T-helper 1 cell treated with Interleukin-12 subunit alpha and Interleukin-12 subunit beta and Interleukin-4 antibody, amounts not matched to agents 30 μg/mL and 1 μg/mL, for 36 hours (primary cell): ENCODE measurements around the gene CBR4.
"Not testable (repeated sequence)": the region's sequence is repeated elsewhere in the genome, so short reads cannot be mapped to it uniquely, and the experiment has no call there.

Experiments used
- H3K27ac Mint-ChIP-seq: one replicate; pipeline ENCODE4 v1.8.0; 2021; ENCODE audit warnings: mild to moderate bottlenecking, mixed read lengths
- H3K27me3 Mint-ChIP-seq: one replicate; pipeline ENCODE4 v1.8.0; 2021; ENCODE audit warnings: low read depth, mixed read lengths
- H3K36me3 Mint-ChIP-seq: one replicate; pipeline ENCODE4 v1.8.0; 2021; ENCODE audit warnings: low read depth, mixed read lengths
- H3K4me1 Mint-ChIP-seq: one replicate; pipeline ENCODE4 v1.8.0; 2021; ENCODE audit warnings: low read depth, mixed read lengths
- H3K4me3 Mint-ChIP-seq: one replicate; pipeline ENCODE4 v1.8.0; 2021; ENCODE audit warnings: mild to moderate bottlenecking, moderate library complexity, mixed read lengths
- H3K9me3 Mint-ChIP-seq: one replicate; pipeline ENCODE4 v1.8.0; 2021; ENCODE audit warnings: mixed read lengths

Gene CBR4

GRCh38 chr4:169042608-169043007 is 32.6 kb upstream of the CBR4 start:
- Mint-ChIP-seq H3K27me3 (no peaks in the 10 kb centered on the region), H3K9me3 (no peaks in the 10 kb centered on the region), H3K4me1 (no peaks in the 10 kb centered on the region), H3K27ac (no peak overlapping the region), H3K4me3 (no peak overlapping the region), H3K36me3 (no peaks in the 10 kb centered on the region)

- no peaks in the 10 kb centered on the region for H3K9me3 Mint-ChIP-seq
- no peaks in the 10 kb centered on the region for H3K27me3 Mint-ChIP-seq
- no peak overlapping the region for H3K4me3 Mint-ChIP-seq
- H3K36me3 Mint-ChIP-seq = no peaks in the 10 kb centered on the region
- no peak overlapping the region for H3K27ac Mint-ChIP-seq
- H3K4me1 Mint-ChIP-seq = no peaks in the 10 kb centered on the region
Measured at GRCh38 chr4:169040559-169041261, 30.7 kb upstream of the CBR4 start.

GRCh38 chr4:169039251-169039954 is 29.3 kb upstream of the CBR4 start:
- H3K9me3 Mint-ChIP-seq = no peaks in the 10 kb centered on the region
- no peaks in the 10 kb centered on the region for H3K4me1 Mint-ChIP-seq

GRCh38 chr4:169037506-169037905 is 27.5 kb upstream of the CBR4 start:
- Mint-ChIP-seq H3K27ac (no peak overlapping the region), H3K36me3 (no peaks in the 10 kb centered on the region), H3K27me3 (peaks cover under 1% of the 10 kb centered on the region), H3K4me1 (no peaks in the 10 kb centered on the region), H3K4me3 (no peak overlapping the region), H3K9me3 (no peaks in the 10 kb centered on the region)

More at GRCh38 chr4:169039251-169039954, 29.3 kb upstream of the CBR4 start:
- Mint-ChIP-seq H3K27me3 (no peaks in the 10 kb centered on the region), H3K36me3 (no peaks in the 10 kb centered on the region), H3K4me3 (no peak overlapping the region), H3K27ac (no peak overlapping the region)

GRCh38 chr4:169035871-169036620 is 26.0 kb upstream of the CBR4 start:
- H3K4me3 Mint-ChIP-seq, H3K4me1 Mint-ChIP-seq, H3K27ac Mint-ChIP-seq: not testable (repeated sequence)

GRCh38 chr4:169033660-169034059 is 23.6 kb upstream of the CBR4 start:
- Mint-ChIP-seq H3K4me1 (no peaks in the 10 kb centered on the region), H3K36me3 (no peaks in the 10 kb centered on the region), H3K9me3 (no peaks in the 10 kb centered on the region), H3K27ac (no peak overlapping the region), H3K27me3 (peaks cover 4% of the 10 kb centered on the region), H3K4me3 (no peak overlapping the region)

More at GRCh38 chr4:169035871-169036620, 26.0 kb upstream of the CBR4 start:
- H3K9me3 Mint-ChIP-seq, H3K27me3 Mint-ChIP-seq, H3K36me3 Mint-ChIP-seq: not testable (repeated sequence)

- Mint-ChIP-seq H3K4me1 (no peaks in the 10 kb centered on the region), H3K27me3 (peaks cover 4% of the 10 kb centered on the region), H3K36me3 (no peaks in the 10 kb centered on the region), H3K4me3 (no peak overlapping the region), H3K9me3 (no peaks in the 10 kb centered on the region), H3K27ac (no peak overlapping the region)
Measured at GRCh38 chr4:169032883-169033645, 23.0 kb upstream of the CBR4 start.

GRCh38 chr4:169032194-169032593 is 22.1 kb upstream of the CBR4 start:
- H3K27me3 Mint-ChIP-seq = peaks cover 4% of the 10 kb centered on the region
- H3K27ac Mint-ChIP-seq = no peak overlapping the region
- H3K36me3 Mint-ChIP-seq = no peaks in the 10 kb centered on the region
- no peak overlapping the region for H3K4me3 Mint-ChIP-seq
- H3K9me3 Mint-ChIP-seq = no peaks in the 10 kb centered on the region
- no peaks in the 10 kb centered on the region for H3K4me1 Mint-ChIP-seq

GRCh38 chr4:169031392-169031791 is 21.3 kb upstream of the CBR4 start:
- H3K4me3 Mint-ChIP-seq = no peak overlapping the region

GRCh38 chr4:169030562-169030982 is 20.5 kb upstream of the CBR4 start:
- peaks cover 12% of the 10 kb centered on the region for H3K27me3 Mint-ChIP-seq
- no peaks in the 10 kb centered on the region for H3K9me3 Mint-ChIP-seq
- H3K4me3 Mint-ChIP-seq = no peak overlapping the region
- no peak overlapping the region for H3K27ac Mint-ChIP-seq
- H3K36me3 Mint-ChIP-seq = no peaks in the 10 kb centered on the region
- H3K4me1 Mint-ChIP-seq = no peaks in the 10 kb centered on the region

More at GRCh38 chr4:169031392-169031791, 21.3 kb upstream of the CBR4 start:
- Mint-ChIP-seq H3K36me3 (no peaks in the 10 kb centered on the region), H3K27me3 (peaks cover 5% of the 10 kb centered on the region), H3K27ac (no peak overlapping the region), H3K9me3 (no peaks in the 10 kb centered on the region), H3K4me1 (no peaks in the 10 kb centered on the region)

- Mint-ChIP-seq H3K36me3 (no peaks in the 10 kb centered on the region), H3K9me3 (no peaks in the 10 kb centered on the region), H3K4me1 (no peaks in the 10 kb centered on the region), H3K4me3 (no peak overlapping the region), H3K27ac (no peak overlapping the region), H3K27me3 (peaks cover 12% of the 10 kb centered on the region)
Measured at GRCh38 chr4:169029947-169030346, 19.9 kb upstream of the CBR4 start.

GRCh38 chr4:169027663-169028062 is 17.6 kb upstream of the CBR4 start:
- Mint-ChIP-seq H3K27me3 (peaks cover 22% of the 10 kb centered on the region), H3K4me3 (no peak overlapping the region), H3K9me3 (no peaks in the 10 kb centered on the region), H3K4me1 (no peaks in the 10 kb centered on the region), H3K27ac (no peak overlapping the region), H3K36me3 (no peaks in the 10 kb centered on the region)

- H3K36me3 Mint-ChIP-seq = no peaks in the 10 kb centered on the region
- H3K4me3 Mint-ChIP-seq = no peak overlapping the region
- H3K27ac Mint-ChIP-seq = no peak overlapping the region
- no peaks in the 10 kb centered on the region for H3K4me1 Mint-ChIP-seq
- peaks cover 24% of the 10 kb centered on the region for H3K27me3 Mint-ChIP-seq
- no peaks in the 10 kb centered on the region for H3K9me3 Mint-ChIP-seq
Measured at GRCh38 chr4:169025184-169025583, 15.1 kb upstream of the CBR4 start.

GRCh38 chr4:169024762-169025161 is 14.7 kb upstream of the CBR4 start:
- H3K9me3 Mint-ChIP-seq = no peaks in the 10 kb centered on the region
- no peak overlapping the region for H3K4me3 Mint-ChIP-seq
- no peaks in the 10 kb centered on the region for H3K4me1 Mint-ChIP-seq
- H3K27ac Mint-ChIP-seq = no peak overlapping the region
- peaks cover 24% of the 10 kb centered on the region for H3K27me3 Mint-ChIP-seq
- no peaks in the 10 kb centered on the region for H3K36me3 Mint-ChIP-seq
